ENCODE measurements around the gene MED4. TPM values are rescaled to one million over a fixed set of nuclear protein-coding genes. Genes with fewer than 3 reads are reported as not detected.
"Not testable (repeated sequence)": the region's sequence is repeated elsewhere in the genome, so short reads cannot be mapped to it uniquely, and the experiment has no call there.

The MED4 gene
- total RNA-seq, 2 experiments from 2014 or later, result 53.5 to 62.7 TPM

DNA sequence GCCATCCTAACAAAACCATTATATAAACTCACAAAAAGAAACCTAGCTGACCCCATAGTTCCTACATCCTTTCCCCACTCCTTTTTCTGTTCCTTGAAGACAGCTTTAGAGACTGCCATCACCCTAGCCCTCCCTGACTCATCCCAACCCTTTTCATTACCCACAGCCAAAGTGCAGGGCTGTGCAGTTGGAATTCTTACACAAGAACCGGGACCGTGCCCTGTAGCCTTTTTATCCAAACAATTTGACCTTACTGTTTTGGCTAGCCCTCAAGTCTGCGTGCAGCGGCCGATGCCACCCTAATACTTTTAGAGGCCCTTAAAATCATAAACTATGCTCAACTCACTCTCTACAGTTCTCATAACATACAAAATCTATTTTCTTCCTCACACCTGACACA lies 35.0 kb downstream of the MED4 start:
- DNase-seq; CTCF ChIA-PET; H3K27me3 Mint-ChIP-seq; POLR2A ChIA-PET; H3K4me3 Mint-ChIP-seq; H3K27ac Mint-ChIP-seq; intact Hi-C loops (cut with DNase I, micrococcal nuclease); H3K4me1 Mint-ChIP-seq; ATAC-seq; H3K9me3 Mint-ChIP-seq (ENCODE audit: low read depth): not testable (repeated sequence)
- peaks cover 13% of the 10 kb centered on the region for H3K36me3 Mint-ChIP-seq (ENCODE audit: low read depth)

DNA sequence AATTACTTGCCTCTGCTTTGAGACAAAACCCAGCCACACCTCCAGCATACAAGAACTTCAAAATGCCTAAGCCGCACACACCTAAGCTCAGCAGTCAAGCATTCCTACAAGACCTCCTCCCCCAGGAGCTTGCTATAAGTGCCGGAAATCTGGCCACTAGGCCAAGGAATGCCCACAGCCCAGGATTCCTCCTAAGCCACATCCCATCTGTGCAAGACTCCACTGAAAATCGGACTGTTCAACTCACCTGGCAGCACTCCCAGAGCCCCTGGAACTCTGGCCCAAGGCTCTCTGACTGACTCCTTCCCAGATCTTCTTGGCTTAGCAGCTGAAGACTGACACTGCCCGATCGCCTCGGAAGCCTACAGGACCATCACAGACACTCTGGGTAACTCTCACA lies 36.4 kb downstream of the MED4 start:
- CTCF ChIA-PET; ATAC-seq; intact Hi-C loops (cut with DNase I, micrococcal nuclease); H3K27me3 Mint-ChIP-seq; H3K27ac Mint-ChIP-seq; POLR2A ChIA-PET; H3K36me3 Mint-ChIP-seq (ENCODE audit: low read depth); H3K4me3 Mint-ChIP-seq; H3K9me3 Mint-ChIP-seq (ENCODE audit: low read depth); H3K4me1 Mint-ChIP-seq; DNase-seq: not testable (repeated sequence)

DNA sequence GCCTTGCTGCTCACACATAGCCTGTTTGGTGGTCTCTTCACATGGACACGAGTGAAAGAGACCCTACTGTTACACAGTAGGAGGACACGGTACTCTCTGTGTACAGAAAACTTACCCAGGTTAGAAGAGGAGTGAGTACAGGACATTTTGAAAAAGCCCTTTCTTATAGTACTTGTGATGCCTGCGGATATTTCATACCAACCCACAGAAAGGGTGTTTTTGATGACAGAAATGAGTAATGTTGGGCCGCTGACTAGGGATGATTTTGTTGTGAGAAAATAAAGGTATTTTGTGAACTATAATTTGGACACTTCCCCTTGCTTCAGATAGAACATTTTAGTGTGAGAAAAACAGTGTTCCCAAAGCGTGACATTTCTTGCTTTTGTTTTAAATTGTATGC lies 39.2 kb downstream of the MED4 start:
- POLR2A ChIA-PET, result no interaction called here
- ATAC-seq (no peak), DNase-seq (no peak)
- CTCF ChIA-PET, result no interaction called here
- Mint-ChIP-seq H3K36me3 (ENCODE audit: low read depth) (peaks cover 25% of the 10 kb centered on the region), H3K4me3 (no peak overlapping the region), H3K4me1 (no peaks in the 10 kb centered on the region), H3K27ac (no peak overlapping the region), H3K27me3 (no peaks in the 10 kb centered on the region), H3K9me3 (ENCODE audit: low read depth) (no peaks in the 10 kb centered on the region)
- intact Hi-C loops (cut with DNase I, micrococcal nuclease), result no loop called here

DNA sequence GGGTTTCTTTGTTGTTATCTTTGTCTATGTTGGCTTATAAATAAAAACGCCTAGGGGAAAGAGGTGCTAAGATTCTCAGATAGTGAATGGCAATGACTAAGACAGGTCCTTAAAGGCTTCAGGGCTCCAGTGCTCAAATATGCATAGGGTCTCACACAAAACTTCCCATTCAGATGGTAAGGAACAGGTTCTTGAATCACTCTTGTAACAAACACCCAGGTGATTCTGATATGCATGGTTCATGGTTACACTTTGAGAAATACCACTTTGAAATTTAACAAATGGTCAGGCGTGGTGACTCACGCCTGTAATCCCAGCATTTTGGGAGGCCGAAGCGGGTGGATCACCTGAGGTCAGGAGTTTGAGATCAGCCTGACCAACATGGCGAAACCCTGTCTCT lies 40.3 kb downstream of the MED4 start:
- intact Hi-C loops (cut with DNase I, micrococcal nuclease), result no loop called here
- Mint-ChIP-seq H3K9me3 (ENCODE audit: low read depth) (no peaks in the 10 kb centered on the region), H3K4me3 (no peak overlapping the region), H3K36me3 (ENCODE audit: low read depth) (peaks cover 27% of the 10 kb centered on the region), H3K4me1 (no peaks in the 10 kb centered on the region), H3K27me3 (no peaks in the 10 kb centered on the region), H3K27ac (no peak overlapping the region)
- ChIA-PET POLR2A (no interaction called here), CTCF (interaction anchor here (0.7 to 1.6 kb wide), 2 partner anchors 16 to 381 kb away, joined by 3 to 5 read pairs; partner anchors contain the start of gene NUDT15)
- no peak for ATAC-seq
- DNase-seq, result no peak

- no peak for ATAC-seq
- ChIA-PET CTCF (interaction anchor here (0.6 to 5.1 kb wide), 2 partner anchors 13 to 397 kb away, joined by 3 to 30 read pairs; partner anchors contain the start of gene NUDT15), POLR2A (no interaction called here)
- no peaks in the 10 kb centered on the region for H3K4me1 Mint-ChIP-seq
- no peak overlapping the region for H3K27ac Mint-ChIP-seq
- no peaks in the 10 kb centered on the region for H3K27me3 Mint-ChIP-seq
- H3K36me3 Mint-ChIP-seq (ENCODE audit: low read depth), result peaks cover 33% of the 10 kb centered on the region
- H3K4me3 Mint-ChIP-seq, result no peak overlapping the region
- DNase-seq, result no peak
- intact Hi-C loops (cut with DNase I, micrococcal nuclease), result no loop called here
- no peaks in the 10 kb centered on the region for H3K9me3 Mint-ChIP-seq (ENCODE audit: low read depth)
Observed at GRCh38 chr13:48050550-48050949, 44.4 kb downstream of the MED4 start.

DNA sequence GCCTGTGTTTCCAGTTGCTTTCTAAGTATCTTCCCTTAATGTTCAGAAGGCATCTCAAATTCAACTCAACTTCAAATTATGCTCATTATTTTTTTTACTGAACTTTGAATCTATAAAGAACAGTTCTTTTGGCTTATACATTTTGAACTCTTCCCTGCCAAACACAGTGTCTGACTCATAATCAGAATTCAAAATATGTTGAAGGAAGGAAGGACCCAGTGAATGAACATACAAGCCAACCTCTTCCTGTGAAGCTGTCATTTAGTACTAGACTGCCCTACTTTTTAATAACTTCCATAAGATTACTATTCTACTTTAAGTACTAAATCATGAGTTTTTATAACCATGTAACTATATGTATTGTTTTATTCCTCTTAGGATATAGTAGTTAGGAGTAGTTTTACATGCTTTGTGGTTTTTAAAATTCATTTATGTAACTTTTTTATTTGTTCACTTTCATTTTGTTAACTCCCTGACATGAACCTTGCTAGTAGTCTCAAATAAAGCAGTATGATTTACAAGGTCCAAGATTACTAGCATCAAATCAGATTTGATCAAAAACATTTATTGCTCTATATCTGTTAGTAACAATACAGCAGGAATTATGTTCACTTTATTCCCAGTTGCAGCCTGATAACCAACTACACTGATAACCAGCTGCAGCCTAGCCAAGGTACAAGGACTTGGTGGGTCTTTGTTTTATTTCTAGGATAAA lies 51.0 kb downstream of the MED4 start:
- Mint-ChIP-seq H3K27ac (peak overlapping the region; percentile 79), H3K36me3 (ENCODE audit: low read depth) (peaks cover 31% of the 10 kb centered on the region), H3K4me1 (peaks cover 28% of the 10 kb centered on the region), H3K9me3 (ENCODE audit: low read depth) (no peaks in the 10 kb centered on the region), H3K4me3 (no peak overlapping the region), H3K27me3 (no peaks in the 10 kb centered on the region)
- intact Hi-C loops (cut with DNase I, micrococcal nuclease), result no loop called here
- ChIA-PET CTCF (interaction anchor here (1.4 kb wide), 1 partner anchor 9 kb away, joined by 4 read pairs; no protein-coding TSS in a partner anchor), POLR2A (no interaction called here)
- DNase-seq, result no peak
- ATAC-seq, result peak; percentile 85

DNA sequence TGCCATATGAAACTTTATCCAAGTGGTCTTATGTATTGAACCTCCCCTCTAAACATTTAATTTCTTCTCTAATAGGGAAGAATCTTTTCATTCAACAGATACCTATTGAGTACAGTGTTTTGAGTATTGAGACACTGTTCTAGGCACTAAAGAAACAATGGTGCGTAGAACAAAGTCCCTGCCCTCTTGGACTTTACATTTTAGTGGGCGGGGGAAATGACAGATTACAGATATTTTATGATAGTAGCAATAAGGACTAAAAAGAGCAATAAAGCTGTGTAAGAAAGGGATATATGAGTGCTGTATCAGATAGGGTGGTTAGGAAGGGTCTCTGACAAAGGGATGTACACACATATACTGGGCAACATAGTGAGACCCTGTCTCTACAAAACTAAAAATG lies 52.0 kb downstream of the MED4 start:
- peak overlapping the region; percentile 48 for H3K27ac Mint-ChIP-seq
- ChIA-PET CTCF (interaction anchor here (1.4 kb wide), 1 partner anchor 8 kb away, joined by 4 read pairs; no protein-coding TSS in a partner anchor), POLR2A (no interaction called here)
- DNase-seq (no peak), ATAC-seq (no peak)
- no peak overlapping the region for H3K4me3 Mint-ChIP-seq
- intact Hi-C loops (cut with DNase I, micrococcal nuclease), result no loop called here
- H3K4me1 Mint-ChIP-seq, result peaks cover 37% of the 10 kb centered on the region
- no peaks in the 10 kb centered on the region for H3K27me3 Mint-ChIP-seq
- H3K9me3 Mint-ChIP-seq (ENCODE audit: low read depth), result no peaks in the 10 kb centered on the region
- peaks cover 26% of the 10 kb centered on the region for H3K36me3 Mint-ChIP-seq (ENCODE audit: low read depth)

- intact Hi-C loops (cut with DNase I, micrococcal nuclease), result no loop called here
- ATAC-seq (no peak), DNase-seq (no peak)
- no peak overlapping the region for H3K27ac Mint-ChIP-seq
- ChIA-PET POLR2A (no interaction called here), CTCF (interaction anchor here (0.6 to 1.5 kb wide), 3 partner anchors 53 to 292 kb away, joined by 3 read pairs; no protein-coding TSS in a partner anchor)
- no peaks in the 10 kb centered on the region for H3K9me3 Mint-ChIP-seq (ENCODE audit: low read depth)
- no peaks in the 10 kb centered on the region for H3K27me3 Mint-ChIP-seq
- peaks cover 22% of the 10 kb centered on the region for H3K36me3 Mint-ChIP-seq (ENCODE audit: low read depth)
- peaks cover 46% of the 10 kb centered on the region for H3K4me1 Mint-ChIP-seq
- no peak overlapping the region for H3K4me3 Mint-ChIP-seq
Observed at GRCh38 chr13:48040896-48041295, 54.0 kb downstream of the MED4 start.

- intact Hi-C loops (cut with DNase I, micrococcal nuclease), result no loop called here
- H3K27ac Mint-ChIP-seq, result peak overlapping the region; percentile 31
Observed at GRCh38 chr13:48040049-48040448, 54.9 kb downstream of the MED4 start.

GRCh38 chr13:48038761-48039160 lies 56.1 kb downstream of the MED4 start:
- Mint-ChIP-seq H3K27me3 (no peaks in the 10 kb centered on the region), H3K36me3 (ENCODE audit: low read depth) (peaks cover 29% of the 10 kb centered on the region), H3K4me3 (peak overlapping the region; percentile 97), H3K9me3 (ENCODE audit: low read depth) (no peaks in the 10 kb centered on the region), H3K4me1 (peaks cover 43% of the 10 kb centered on the region), H3K27ac (peak overlapping the region; percentile 96)
- intact Hi-C loops (cut with DNase I, micrococcal nuclease), result loop anchor here (1.0 to 10.0 kb wide), 9 partner anchors 57 to 1856 kb away; partner anchors contain the start of genes FNDC3A (in 1 of the 2), LCP1 (in 1 of the 2), MED4 (in 1 of the 2) and RB1 (in 1 of the 2)
- CTCF ChIA-PET, result interaction anchor here (0.7 to 3.5 kb wide), 11 partner anchors 9 to 212 kb away, joined by 3 to 30 read pairs (median 5); partner anchors contain the start of genes MED4 and SUCLA2
- POLR2A ChIA-PET, result interaction anchor here (1.8 kb wide), 1 partner anchor 38 kb away, joined by 4 read pairs; the partner anchor contains the start of gene SUCLA2
- ATAC-seq (no peak), DNase-seq (no peak)

More at GRCh38 chr13:48040049-48040448, 54.9 kb downstream of the MED4 start:
- Mint-ChIP-seq H3K36me3 (ENCODE audit: low read depth) (peaks cover 22% of the 10 kb centered on the region), H3K4me3 (no peak overlapping the region), H3K27me3 (no peaks in the 10 kb centered on the region), H3K4me1 (peaks cover 46% of the 10 kb centered on the region), H3K9me3 (ENCODE audit: low read depth) (no peaks in the 10 kb centered on the region)
- CTCF ChIA-PET, result interaction anchor here (1.1 to 1.5 kb wide), 3 partner anchors 39 to 293 kb away, joined by 3 to 4 read pairs (median 3); partner anchors contain the start of gene SUCLA2
- POLR2A ChIA-PET, result no interaction called here
- ATAC-seq (no peak), DNase-seq (no peak)

DNA sequence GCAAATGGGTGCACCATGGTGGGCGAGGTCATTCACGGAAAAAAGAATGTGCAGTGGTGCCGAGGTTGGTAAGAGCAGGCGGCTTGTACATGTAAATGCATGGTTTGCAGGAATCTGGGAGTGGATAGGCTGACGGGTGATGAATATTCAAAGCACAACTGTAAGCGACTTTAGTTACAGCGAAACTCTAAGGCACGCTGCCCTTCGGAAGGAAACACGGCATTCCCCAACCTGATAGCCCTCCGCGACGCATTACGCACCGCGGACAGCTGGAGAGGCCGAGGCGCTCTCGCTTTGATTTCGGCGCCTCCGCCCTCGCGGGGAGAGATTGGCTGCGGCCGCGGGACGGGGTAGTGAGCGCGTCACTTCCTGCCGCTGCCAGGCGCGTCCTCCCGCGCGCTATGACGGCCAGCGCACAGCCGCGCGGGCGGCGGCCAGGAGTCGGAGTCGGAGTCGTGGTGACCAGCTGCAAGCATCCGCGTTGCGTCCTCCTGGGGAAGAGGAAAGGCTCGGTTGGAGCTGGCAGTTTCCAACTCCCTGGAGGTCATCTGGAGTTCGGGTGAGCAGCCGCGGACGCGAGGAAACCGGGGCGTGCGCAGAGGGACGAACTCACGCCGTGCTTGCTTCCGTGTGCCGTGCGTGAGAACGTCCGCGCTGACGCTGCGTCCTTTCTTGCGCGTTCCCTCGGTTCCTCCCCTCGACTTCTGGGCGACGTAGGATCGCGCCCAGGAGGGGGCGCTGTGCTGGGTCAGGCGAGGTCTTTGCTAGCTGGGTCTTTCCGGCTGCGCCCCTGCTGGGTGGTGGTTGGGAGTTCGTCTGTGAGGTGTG lies 57.3 kb downstream of the MED4 start, which contains the start of gene NUDT15:
TSS of gene NUDT15 (plus strand) at position 381 of the 828 bp plus-strand sequence. CDS start at position 402, 21 bp downstream.
- Mint-ChIP-seq H3K27ac (peak within 1 kb of the TSS; percentile 96), H3K4me1 (peaks cover 34% of the 10 kb centered on the region), H3K36me3 (ENCODE audit: low read depth) (peaks cover 34% of the 10 kb centered on the region), H3K4me3 (peak within 1 kb of the TSS; percentile 97), H3K9me3 (ENCODE audit: low read depth) (no peaks in the 10 kb centered on the region), H3K27me3 (no peaks in the 10 kb centered on the region)
- ChIA-PET POLR2A (interaction anchor here (0.6 to 1.8 kb wide), 5 partner anchors 37 to 540 kb away, joined by 3 to 8 read pairs (median 3); partner anchors contain the start of genes ITM2B and SUCLA2), CTCF (interaction anchor here (0.6 to 3.5 kb wide), 25 partner anchors 9 to 487 kb away, joined by 3 to 30 read pairs (median 4); partner anchors contain the start of genes ITM2B, LPAR6, MED4 and SUCLA2)
- ATAC-seq (peak; percentile 89), DNase-seq (peak; percentile 98)
- intact Hi-C loops (cut with DNase I, micrococcal nuclease), result loop anchor here (1.0 to 10.0 kb wide), 14 partner anchors 36 to 1855 kb away; partner anchors contain the start of genes MED4 (in 2 of the 2), RB1 (in 2 of the 2), SUCLA2 (in 2 of the 2) and ESD (in 1 of the 2)
